ENCODE data around the gene ACACA.

DNA sequence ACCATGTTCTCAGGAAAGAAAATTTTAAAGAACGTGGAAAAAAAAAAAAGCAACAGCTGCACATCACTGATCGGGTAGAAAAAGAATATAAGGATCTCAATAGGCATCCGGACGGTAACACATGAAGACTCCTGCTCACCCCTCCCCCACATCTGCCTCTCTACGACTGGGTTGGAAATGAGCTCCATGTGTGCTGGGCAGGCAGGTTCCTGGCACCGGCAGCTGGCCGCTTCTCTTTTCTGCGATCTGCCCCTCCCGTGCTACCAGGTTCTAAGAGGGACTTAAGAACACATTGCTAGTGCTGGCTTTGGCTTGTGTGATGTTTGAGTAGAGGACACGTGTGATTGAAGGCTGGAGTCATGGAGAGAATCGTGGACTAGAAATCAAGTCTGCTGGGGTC is 342.4 kb downstream of the ACACA start:
- TF ChIP-seq, protein P1, sequence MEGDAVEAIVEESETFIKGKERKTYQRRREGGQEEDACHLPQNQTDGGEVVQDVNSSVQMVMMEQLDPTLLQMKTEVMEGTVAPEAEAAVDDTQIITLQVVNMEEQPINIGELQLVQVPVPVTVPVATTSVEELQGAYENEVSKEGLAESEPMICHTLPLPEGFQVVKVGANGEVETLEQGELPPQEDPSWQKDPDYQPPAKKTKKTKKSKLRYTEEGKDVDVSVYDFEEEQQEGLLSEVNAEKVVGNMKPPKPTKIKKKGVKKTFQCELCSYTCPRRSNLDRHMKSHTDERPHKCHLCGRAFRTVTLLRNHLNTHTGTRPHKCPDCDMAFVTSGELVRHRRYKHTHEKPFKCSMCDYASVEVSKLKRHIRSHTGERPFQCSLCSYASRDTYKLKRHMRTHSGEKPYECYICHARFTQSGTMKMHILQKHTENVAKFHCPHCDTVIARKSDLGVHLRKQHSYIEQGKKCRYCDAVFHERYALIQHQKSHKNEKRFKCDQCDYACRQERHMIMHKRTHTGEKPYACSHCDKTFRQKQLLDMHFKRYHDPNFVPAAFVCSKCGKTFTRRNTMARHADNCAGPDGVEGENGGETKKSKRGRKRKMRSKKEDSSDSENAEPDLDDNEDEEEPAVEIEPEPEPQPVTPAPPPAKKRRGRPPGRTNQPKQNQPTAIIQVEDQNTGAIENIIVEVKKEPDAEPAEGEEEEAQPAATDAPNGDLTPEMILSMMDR (IDR thresholded peaks at IDR 0.05): no peak
- no peak for TF ChIP-seq POLR2A (IDR thresholded peaks at IDR 0.05)

All from ovary (tissue), 3 donors.